Measurements from ENCODE around the gene STAT5B.

STAT5B gene

DNA sequence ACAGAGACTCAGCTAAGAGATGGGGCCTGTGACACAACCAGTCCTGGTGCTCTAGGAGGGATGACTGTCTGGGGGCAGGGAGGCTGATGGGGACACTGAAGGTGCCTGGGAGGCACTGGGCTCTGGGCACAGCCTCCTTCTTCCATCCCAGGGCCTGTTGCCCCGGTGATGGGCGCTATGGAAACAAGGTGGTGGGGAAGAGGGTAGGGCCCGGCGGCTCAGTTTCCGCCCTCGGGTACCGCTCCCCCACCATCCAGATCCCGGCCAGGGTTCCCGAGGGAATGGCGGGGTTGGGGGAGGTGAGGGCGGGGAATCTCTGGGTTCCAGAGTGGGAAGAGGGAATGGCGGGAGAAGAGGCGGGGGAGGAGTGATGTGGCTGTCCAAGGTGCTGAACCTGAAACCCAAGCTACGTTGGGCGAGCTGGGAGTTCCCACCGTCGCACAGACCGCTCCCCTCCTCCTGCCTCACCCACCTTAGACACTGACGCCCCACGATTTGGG, 96.2 kb downstream of the STAT5B start:
- no peak for DNase-seq (ENCODE audit: low read depth in 2 of 2)

DNA sequence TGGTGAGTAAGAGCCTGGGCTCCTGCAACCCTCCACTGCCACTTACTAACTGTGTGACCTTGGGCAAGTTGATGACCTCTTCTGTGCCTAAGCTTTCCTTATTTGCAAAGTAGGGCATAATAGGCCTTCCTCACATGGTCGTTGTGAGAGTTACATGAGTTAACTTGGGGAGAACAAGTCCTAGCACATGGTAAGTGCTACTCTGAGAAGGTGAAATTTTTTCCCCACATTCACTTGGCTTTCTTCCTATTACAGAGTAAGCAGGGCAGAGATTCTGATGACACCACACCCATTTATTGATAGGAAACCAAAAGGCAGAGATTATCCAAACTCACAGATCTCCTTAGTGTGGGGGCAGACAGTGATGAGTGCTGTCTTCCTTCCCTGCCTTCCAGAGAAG, 96.9 kb downstream of the STAT5B start:
- no peak for DNase-seq (ENCODE audit: low read depth in 2 of 2)

DNA sequence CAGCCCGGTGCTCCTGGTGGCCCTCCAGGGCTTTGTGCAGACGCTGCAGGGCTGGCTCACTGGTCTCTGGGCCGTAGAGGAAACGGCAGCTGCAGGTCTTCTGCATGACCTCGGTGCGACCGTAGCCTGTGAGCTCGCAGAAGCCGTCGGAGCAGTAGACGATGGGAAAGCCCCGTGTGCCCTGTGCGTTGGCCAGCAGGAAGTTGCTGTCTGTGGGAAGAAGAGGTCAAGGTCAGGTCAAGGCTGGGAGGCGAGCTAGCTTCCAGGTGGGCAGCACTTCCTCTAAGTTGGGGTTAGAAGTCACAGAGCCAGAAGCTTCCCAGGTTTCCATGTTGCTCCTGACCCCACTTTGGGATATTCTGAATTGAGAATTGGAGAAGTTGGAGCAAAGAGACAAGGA, 97.4 kb downstream of the STAT5B start:
- DNase-seq (ENCODE audit: low read depth in 2 of 2) = no peak

DNA sequence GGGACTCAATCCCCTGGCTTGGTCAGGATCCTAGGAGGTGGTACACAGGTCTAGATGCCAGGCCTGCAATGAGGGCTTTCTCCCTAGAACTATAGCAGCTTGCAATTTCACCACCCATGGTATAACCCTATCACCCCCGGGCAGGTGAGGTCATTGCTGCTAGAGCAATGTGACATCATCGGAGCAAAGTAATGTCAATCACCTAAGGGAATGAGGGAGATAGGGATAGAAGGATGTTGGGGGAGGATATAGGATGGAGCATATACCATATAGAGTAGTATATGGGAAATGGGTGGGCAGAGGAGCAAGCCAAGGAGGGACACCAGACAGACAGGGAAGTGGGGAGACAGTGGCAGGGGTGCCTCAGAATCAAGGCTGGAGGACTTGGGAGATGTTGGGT, 98.5 kb downstream of the STAT5B start:
- no peak for DNase-seq (ENCODE audit: low read depth in 2 of 2)

DNA sequence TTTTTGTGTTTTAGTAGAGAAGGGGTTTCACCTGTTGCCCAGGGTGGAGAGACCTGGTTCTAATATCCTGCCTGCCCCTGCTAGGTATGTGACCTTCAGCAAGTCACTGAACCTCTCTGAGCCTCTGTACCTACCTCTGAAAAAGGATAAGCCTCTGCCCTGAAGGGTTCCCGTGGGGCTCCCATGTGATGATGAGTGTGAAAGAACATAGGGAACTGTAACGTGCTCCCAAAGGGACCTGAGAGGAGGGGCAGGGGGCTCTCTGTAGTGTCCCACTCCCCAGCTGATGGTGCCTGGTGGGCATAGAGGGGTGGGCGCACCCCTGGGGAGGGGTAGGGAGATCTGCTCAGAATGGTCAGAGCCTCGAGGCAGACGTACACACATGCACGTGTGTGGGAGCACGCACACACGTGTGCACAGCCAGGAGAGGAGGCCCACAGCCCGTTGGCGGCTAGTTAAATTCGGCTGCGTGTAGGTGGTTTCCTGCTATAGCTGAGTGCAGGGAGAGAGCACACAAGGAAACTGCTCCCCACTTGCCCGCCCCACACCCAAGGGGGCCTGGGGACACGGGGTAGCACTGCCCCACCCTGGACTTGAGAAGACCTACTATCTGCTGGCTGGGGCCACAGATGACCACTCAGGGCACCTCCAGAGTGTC, 101.9 kb downstream of the STAT5B start:
- DNase-seq (ENCODE audit: low read depth in 2 of 2) = no peak

DNA sequence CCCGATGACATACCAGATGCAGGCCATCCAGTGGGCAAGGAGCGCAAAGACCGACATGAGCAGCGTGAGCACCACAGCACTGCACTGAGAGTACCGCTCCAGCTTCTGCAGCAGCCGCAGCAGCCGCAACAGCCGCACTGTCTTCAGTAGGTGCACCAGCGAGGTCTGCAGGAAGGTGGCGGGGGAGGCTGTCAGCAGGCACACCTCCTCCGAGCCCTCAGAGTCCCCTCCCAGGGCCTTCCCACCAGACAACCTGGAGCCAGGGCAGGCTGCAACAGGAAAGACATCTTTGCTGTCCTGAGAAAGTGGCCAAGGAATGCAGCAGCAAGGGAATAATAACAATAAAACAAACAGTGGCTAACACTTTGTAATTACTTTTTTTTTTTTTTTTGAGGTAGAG, 104.4 kb downstream of the STAT5B start:
- no peak for DNase-seq (ENCODE audit: low read depth in 2 of 2)

DNA sequence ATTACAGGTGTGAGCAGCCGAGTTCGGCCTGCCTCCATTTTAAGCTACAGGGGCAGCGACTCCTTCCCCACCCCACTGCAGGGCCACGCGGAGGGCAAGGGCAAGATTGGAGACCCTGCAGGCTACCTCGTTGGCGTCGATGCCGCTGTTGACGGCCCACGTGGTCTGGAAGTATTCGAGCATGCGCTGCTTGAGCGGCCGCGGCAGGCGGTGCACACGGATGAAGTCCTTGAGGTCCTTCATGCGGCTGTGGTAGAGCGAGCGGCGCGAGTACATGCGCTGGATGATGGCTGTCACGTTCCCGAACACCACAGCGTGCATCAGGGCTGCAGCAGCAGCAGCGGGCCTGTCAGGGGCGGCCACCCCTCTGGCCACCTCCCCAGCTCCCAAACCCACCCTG, 106.8 kb downstream of the STAT5B start:
- DNase-seq (ENCODE audit: low read depth in 2 of 2) = no peak

DNA sequence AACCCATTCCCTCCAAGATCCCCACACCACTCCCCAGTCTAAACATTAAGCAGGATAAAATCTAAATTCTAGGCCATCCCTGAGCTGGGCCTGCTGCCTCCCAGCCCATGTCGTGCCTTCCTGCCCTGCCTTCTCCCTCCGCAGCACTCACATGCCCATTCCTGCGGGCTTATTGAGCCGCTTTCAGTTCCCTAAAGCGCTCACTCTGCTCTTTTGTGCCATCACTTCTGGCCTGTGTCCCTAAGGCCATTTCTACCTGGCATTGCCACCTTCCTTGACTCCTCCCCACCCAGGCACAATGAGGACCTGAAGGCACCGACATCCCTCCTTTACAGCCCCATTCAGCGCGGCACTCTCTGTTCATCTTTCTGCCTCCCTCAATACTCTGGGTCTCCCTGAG, 108.4 kb downstream of the STAT5B start:
- no peak for DNase-seq (ENCODE audit: low read depth in 2 of 2)

DNA sequence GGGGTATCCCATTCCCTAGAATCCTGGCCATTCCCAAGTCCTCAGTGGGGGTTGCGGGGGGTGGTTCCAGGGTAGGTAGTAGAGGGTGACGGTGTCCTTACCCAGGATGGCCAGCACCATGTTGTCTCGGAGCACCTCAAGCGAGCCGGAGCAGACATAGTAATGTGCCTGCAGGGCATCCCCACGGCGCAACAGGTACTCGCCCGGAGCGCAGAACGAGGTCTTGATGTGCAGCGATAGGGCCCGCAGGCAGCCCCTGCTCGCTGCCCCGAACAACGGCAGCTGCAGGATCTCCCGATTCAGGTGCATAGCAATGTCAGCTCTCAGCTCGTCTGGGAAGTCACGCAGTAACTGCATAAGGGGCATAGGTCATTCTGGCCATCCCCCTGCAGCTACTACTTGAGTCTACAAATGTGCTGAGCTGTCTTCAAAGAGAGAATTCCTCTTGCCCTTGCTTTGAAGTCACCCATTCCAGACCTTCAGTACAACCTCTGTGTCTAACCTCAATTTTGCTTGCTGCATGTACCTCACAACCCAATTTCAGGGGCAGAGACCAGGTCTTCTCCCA, 109.9 kb downstream of the STAT5B start:
- no peak for DNase-seq (ENCODE audit: low read depth in 2 of 2)

DNA sequence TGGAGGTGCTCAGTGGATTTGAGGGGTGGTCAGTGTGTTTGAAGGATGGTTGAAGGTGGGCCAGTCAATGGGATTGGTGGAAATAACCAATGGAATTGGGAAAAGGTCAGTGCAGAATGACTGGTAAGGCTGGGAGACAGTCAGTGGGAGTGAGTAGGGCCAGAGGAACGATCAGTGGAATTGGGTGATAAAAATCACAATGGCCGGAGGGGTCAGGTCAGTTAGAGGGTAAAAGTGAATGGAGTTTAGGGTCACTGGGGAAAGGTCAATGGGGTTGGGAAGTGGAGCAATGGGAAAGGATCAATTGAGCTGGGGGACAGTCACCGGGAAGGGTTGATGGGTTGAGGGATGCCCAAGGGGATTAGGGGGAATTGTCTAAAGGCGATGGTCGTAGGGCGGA, 110.4 kb downstream of the STAT5B start:
- no peak for DNase-seq (ENCODE audit: low read depth in 2 of 2)

DNA sequence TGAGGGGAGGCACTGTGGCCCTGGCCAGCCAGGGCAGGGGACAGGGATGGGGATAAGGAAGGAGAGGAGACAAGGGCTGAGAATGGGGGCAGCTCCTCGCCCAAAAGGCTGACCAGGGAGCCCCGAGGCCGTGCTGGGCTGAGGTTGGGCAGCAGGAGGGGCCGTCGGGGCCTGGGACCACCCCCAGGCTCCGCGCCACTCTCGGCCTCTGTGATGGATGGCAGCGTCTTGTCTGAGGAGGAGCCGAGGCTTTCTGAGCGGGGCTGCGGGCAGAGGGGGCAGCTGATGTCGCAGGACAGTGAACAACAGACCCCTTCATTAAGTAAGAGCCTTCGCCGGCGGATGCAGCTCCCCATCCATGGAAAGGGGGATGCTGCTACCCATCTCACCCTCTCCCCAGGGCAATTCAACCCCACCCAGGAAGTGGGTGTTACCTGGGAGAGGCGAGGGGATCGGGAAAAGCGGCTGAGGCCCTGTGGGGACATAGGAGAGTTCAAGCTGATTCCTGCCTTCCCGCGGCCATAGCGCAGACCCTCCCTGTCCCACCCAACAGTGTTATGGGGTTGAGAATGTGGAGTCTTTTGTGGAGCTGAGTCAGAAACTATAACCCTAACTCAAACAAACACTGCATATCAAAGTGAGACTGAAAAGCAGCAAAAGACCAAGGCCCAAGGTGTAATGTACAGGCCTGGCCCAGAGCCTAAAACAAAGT, 112.3 kb downstream of the STAT5B start:
- DNase-seq (ENCODE audit: low read depth in 2 of 2) = no peak

DNA sequence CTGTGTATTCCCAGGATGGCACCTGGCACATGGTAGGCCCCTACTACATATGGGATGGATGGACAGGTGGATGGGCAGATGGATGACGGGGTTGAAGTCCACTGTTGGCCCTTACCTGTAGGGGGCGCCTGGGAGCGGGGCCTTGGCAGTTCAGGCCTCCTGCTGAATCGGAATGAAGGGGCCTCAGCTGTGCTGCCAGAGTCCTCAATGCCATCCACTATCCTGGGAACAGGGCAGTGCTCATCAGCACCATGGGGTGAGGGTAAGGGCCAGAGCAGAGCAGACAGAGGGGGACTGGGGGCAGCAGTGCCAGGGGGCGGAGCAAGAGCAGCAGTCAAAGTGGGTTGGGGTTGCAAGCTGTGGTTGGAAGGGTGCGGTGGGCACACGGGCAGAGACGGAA, 113.1 kb downstream of the STAT5B start:
- no peak for DNase-seq (ENCODE audit: low read depth in 2 of 2)

DNA sequence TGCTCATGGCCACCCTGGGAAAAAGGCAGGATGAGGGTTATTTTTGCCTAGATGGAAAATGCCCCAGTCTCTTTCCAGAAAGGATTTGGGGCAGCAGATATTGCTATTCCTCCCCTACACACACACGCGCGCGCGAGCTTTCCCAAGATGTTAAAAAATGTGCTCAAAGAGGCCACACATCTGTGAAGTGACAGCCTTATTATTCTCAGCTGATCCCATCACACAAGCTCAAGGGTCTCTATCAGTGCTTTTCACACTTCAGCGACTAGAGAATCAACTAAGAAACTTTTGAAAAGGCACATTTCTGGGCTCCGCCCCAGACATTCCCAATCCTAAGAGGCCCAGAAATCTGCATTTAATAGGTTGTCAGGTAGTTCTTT, 115.7 kb downstream of the STAT5B start:
- DNase-seq (ENCODE audit: low read depth in 2 of 2) = no peak

DNA sequence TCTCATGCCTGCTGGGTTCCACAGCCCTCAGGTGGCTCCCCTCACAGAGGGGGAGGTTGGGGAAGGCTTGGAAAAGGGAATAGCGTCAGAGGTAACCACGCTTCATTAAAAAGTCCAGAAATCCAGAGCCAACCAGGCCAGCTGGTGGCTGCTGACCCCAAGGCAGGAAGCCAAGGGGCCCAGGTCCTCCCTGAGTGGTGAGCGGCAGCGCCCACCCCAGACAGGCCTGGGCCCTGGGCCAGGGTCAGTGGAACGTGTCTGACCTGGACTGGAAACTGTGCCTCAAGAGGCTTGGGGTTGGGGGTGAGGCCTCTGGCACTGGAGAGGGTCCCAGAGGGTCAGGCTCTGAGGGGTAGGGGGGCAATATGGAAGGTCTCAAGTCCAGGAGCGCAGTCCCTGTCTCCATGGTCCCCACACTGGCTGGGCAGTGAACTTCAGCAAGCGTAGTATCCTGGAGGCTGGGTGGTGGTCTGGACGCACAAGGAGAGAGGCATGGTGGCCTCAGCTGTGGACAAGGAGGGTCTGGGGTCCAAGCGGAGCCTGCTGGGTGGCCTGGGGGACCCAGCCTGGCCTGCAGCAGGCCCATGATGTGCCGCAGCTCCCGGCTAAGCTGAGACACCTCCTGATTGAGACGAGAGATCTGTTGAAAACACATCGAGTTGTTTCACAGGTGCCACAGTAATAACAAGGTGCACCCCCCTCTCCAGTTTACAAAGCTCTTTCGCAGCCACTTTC, 116.2 kb downstream of the STAT5B start:
- DNase-seq (ENCODE audit: low read depth in 2 of 2) = no peak

DNA sequence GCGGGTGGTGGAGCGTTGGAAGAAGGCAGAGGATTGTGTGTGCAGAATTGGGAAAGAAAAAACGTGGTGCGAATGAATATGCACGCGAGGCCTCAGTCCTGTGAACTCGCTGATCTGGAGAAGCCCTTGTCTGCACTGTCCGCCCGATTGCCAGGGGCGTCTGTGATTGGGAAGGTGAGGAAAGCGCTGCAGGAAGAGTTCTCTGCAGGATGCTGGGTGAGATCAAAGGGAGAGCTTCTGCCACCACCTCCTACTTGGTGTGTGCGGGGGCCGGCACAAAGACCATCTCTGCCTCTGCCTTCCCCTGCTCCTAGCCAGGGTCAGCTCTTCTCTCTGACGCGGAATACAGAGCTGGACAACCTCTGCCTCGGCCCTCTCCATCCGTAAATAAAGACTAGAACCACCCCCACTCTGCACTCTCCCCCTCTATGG, 120.6 kb downstream of the STAT5B start:
- DNase-seq (ENCODE audit: low read depth in 2 of 2) = no peak

DNA sequence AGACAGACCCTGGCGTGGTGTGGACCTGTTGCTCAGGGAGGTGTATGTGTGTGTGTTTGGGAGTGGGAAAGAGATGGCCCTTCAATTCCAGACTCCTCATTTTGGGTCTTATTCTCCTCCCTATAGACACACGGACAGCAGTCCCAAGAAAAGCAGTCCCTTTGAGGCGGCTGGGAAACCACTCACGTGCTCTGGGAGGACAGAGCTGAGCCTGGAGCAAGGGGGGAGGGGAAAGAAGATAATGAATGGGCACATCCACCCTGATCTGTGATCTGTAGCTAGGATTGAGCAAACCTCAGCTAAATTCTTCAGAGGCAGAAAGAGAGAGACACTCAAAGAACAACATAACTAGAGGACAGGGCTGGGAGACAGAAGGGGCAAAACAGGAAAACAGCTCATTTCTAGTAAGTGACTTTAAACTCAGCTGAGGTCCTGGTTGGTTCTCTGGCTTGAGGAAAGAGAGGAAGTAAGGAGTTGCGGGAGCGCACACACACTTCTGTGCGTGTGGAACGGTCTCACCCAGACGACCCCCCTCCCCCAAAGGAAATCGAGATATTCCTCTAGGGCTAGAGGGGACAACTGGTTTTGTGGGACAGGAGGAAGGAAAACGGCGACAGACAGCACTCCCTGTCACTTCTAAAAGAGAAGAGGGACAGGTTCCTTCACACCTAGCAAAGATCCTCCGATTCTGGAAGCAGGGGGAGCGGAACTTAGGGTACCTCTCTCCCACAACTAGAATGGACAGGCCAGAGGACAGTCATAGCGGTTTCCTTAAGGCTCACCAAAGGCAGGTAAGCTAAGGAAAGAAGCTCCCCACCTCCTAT, 122.1 kb downstream of the STAT5B start:
- no peak for DNase-seq (ENCODE audit: low read depth in 2 of 2)

Measured in activated CD8-positive, alpha-beta memory T cell treated with anti-CD3 and anti-CD28 coated beads for 4 hours (primary cell).